ENCODE data around the gene DXO. TPM values are rescaled to one million over a fixed set of nuclear protein-coding genes. Genes with fewer than 3 reads are reported as not detected.

The DXO gene
- total RNA-seq, 1 experiment from 2014 or later: 33.3 TPM

DNA sequence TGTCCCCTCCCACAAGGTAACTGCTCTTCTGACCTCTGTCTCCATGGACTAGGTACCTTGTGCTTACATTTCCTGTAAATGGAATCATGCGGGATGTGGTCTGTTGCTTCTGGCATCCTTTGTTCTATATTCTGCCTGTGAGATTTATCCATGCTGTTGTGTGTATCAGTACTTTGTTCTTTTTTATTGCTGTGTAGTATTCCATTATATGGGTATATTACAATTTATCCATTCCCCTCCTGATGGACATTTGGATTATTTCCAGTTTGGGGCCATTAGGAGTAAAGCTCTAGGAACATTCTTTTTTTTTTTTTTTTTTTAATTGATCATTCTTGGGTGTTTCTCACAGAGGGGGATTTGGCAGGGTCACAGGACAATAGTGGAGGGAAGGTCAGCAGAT is 41.0 kb downstream of the DXO start:
- DNase-seq (ENCODE audit: low read depth): no peak

DNA sequence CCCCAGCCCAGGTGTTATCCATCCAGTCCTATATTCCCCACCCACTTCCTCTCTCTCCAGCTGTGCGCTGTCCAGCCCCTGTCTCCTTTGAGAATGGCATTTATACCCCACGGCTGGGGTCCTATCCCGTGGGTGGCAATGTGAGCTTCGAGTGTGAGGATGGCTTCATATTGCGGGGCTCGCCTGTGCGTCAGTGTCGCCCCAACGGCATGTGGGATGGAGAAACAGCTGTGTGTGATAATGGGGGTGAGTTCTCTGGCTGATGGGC is 43.3 kb downstream of the DXO start:
- DNase-seq (ENCODE audit: low read depth): no peak

DNA sequence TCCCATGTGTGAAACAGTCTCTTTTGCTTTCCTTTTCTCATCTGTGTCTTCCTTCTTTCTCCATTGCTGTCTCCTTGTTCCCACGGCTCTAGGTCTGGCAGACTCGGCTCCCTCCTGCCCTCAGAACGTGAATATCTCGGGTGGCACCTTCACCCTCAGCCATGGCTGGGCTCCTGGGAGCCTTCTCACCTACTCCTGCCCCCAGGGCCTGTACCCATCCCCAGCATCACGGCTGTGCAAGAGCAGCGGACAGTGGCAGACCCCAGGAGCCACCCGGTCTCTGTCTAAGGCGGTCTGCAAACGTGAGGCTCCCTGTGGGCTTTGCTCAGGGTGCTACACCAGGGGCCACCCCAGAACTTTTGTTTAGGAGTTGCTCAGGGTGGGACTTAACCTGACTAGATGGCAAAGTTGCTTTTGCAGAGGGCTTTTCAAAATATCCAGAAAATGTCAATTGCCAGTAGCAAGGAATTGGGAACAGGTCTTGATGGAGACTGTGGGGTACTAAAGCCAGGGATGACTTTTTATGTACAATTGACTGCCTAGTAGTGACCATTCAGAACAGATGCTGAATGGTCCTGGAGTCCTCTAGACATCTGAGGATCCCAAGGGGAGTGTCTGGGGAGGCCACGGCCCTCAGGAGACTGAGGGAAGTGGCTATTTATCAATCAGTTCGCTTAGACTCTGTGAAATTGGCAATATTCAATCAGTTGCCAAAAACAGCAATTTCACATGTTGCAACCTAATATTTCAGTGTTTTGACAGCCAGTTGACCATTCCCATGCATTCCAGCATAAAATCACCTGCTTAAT is 43.9 kb downstream of the DXO start:
- no peak for DNase-seq (ENCODE audit: low read depth)

DNA sequence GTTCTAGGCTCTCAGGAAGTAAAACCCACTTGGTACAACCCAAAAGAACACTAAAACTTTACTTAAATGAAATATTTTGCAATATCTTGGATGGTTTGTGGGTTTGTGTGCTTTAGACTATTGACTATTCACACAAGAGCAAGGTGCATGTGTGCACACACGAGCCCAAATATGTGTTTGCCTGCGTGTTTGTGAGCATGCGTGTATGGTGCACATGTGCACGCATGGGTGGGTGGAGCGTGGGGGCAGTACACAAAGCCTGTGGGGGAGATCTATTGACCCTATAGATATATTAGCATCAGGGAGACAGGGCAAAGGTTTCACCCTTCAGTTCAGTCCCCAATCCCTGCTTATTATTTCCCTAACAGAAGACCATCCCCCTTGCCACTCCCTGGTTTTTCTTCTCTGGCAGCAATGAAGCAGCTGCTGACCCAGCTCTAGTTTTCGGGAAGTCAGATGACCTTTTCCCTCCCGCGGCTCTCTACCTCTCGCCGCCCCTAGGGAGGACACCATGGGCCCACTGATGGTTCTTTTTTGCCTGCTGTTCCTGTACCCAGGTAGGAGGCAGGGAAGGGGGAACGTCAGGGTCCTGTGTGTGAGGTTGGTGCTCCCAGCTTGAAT is 44.6 kb downstream of the DXO start, which contains the start of gene C2:
C2 (plus strand) TSS at position 476 of the 621 bp plus-strand sequence; CDS start at position 512, 36 bp downstream.
- no peak for DNase-seq (ENCODE audit: low read depth)

DNA sequence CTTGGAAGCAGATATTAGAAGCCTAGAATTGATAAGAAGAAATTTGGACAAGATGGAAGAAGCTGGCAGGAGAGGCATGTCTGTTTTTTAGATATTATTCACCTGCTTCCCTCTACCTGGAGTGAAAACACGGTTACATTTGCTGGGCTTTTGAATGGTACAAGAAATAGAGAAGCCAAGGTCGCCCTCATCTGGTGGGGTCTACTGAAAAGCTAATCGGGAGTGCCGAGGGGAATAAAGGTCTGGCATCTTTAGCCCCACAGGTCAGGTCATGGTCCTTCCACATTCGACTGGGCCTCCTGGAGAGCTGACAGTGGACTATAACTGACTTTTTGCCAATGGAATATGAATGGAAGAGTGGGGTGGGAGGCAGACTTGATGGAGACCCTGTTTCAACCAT is 49.0 kb downstream of the DXO start:
- peak; percentile 30 for DNase-seq (ENCODE audit: low read depth)

DNA sequence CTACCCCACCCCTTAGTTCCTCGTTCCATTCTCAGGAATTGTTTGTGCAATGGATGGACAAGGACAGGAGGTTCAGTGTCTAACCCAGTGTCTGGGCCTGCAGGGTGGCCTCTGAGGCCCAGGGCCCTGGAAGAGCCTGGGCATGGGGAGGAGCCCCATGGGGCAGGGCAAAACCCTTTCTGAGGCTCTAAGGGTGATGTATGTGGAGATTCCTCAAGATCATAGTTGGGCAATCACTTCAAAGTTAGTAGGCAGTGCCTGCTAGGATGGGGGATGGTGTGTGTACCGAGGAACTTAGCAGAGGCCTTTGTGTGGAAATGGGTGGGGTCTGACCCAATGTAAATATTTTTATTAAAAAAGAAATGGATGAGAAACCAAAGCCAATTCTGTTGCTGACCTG is 51.1 kb downstream of the DXO start:
- DNase-seq (ENCODE audit: low read depth): no peak

Other genes starting within 250 kb of the DXO start
- gene MPIG6B, start 248.8 kb downstream of the DXO start, total RNA-seq (2014; rRNA removed; shearing (Covaris generic)): not detected in 2 replicates
- gene DDAH2, start 242.8 kb downstream of the DXO start, total RNA-seq (2014; rRNA removed; shearing (Covaris generic)): 75.1 and 90.7 TPM in 2 replicates
- 1,686 and 1,715 TPM in 2 replicates for gene CLIC1, start 235.6 kb downstream of the DXO start, total RNA-seq (2014; rRNA removed; shearing (Covaris generic))
- gene MSH5, start 232.1 kb downstream of the DXO start, total RNA-seq (2014; rRNA removed; shearing (Covaris generic)): 12.8 and 19.4 TPM in 2 replicates
- gene SAPCD1, start 209.5 kb downstream of the DXO start, total RNA-seq (2014; rRNA removed; shearing (Covaris generic)): 1.7 TPM in 1 of 2 replicates, not detected in the other
- gene VWA7, start 194.8 kb downstream of the DXO start, total RNA-seq (2014; rRNA removed; shearing (Covaris generic)): 0.94 and 1.8 TPM in 2 replicates
- 33.1 and 51.2 TPM in 2 replicates for gene VARS1, start 176.4 kb downstream of the DXO start, total RNA-seq (2014; rRNA removed; shearing (Covaris generic))
- 162 and 306 TPM in 2 replicates for gene LSM2, start 165.2 kb downstream of the DXO start, total RNA-seq (2014; rRNA removed; shearing (Covaris generic))
- 0.30 and 2.5 TPM in 2 replicates for gene HSPA1L, start 156.9 kb downstream of the DXO start, total RNA-seq (2014; rRNA removed; shearing (Covaris generic))
- gene HSPA1A, start 156.6 kb downstream of the DXO start, total RNA-seq (2014; rRNA removed; shearing (Covaris generic)): 163 and 238 TPM in 2 replicates
- gene HSPA1B, start 144.4 kb downstream of the DXO start, total RNA-seq (2014; rRNA removed; shearing (Covaris generic)): 185 and 359 TPM in 2 replicates
- gene NEU1, start 109.3 kb downstream of the DXO start, total RNA-seq (2014; rRNA removed; shearing (Covaris generic)): 210 and 218 TPM in 2 replicates
- 0.20 TPM in 1 of 2 replicates, not detected in the other for gene SLC44A4, start 93.1 kb downstream of the DXO start, total RNA-seq (2014; rRNA removed; shearing (Covaris generic))
- 51.0 and 73.4 TPM in 2 replicates for gene EHMT2, start 74.4 kb downstream of the DXO start, total RNA-seq (2014; rRNA removed; shearing (Covaris generic))
- gene ZBTB12, start 70.1 kb downstream of the DXO start, total RNA-seq (2014; rRNA removed; shearing (Covaris generic)): 0.76 and 2.3 TPM in 2 replicates
- 2.9 and 3.3 TPM in 2 replicates for gene C2, start 44.4 kb downstream of the DXO start, total RNA-seq (2014; rRNA removed; shearing (Covaris generic))
- 7.8 and 8.4 TPM in 2 replicates for gene CFB, start 26.0 kb downstream of the DXO start, total RNA-seq (2014; rRNA removed; shearing (Covaris generic))
- 201 and 228 TPM in 2 replicates for gene NELFE, start 13.2 kb downstream of the DXO start, total RNA-seq (2014; rRNA removed; shearing (Covaris generic))
- gene SKIC2, start 13.0 kb downstream of the DXO start, total RNA-seq (2014; rRNA removed; shearing (Covaris generic)): 60.4 and 72.3 TPM in 2 replicates
- 4.1 and 5.6 TPM in 2 replicates for gene C4A, start 9.9 kb upstream of the DXO start, total RNA-seq (2014; rRNA removed; shearing (Covaris generic))
- 3.0 and 3.1 TPM in 2 replicates for gene C4B, start 42.7 kb upstream of the DXO start, total RNA-seq (2014; rRNA removed; shearing (Covaris generic))
- gene CYP21A2, start 66.3 kb upstream of the DXO start, total RNA-seq (2014; rRNA removed; shearing (Covaris generic)): not detected in 2 replicates
- gene TNXB, start 137.2 kb upstream of the DXO start, total RNA-seq (2014; rRNA removed; shearing (Covaris generic)): 0.10 TPM in 1 of 2 replicates, not detected in the other
- 25.3 and 30.3 TPM in 2 replicates for gene ATF6B, start 156.1 kb upstream of the DXO start, total RNA-seq (2014; rRNA removed; shearing (Covaris generic))
- 10.2 and 14.5 TPM in 2 replicates for gene FKBPL, start 158.2 kb upstream of the DXO start, total RNA-seq (2014; rRNA removed; shearing (Covaris generic))
- 0.12 TPM in 1 of 2 replicates, not detected in the other for gene PRRT1, start 179.8 kb upstream of the DXO start, total RNA-seq (2014; rRNA removed; shearing (Covaris generic))
- 11.3 and 12.3 TPM in 2 replicates for gene PPT2, start 182.0 kb upstream of the DXO start, total RNA-seq (2014; rRNA removed; shearing (Covaris generic))
- 0.89 and 1.6 TPM in 2 replicates for gene EGFL8, start 192.5 kb upstream of the DXO start, total RNA-seq (2014; rRNA removed; shearing (Covaris generic))
- gene AGPAT1, start 203.9 kb upstream of the DXO start, total RNA-seq (2014; rRNA removed; shearing (Covaris generic)): 101 and 120 TPM in 2 replicates
- gene RNF5, start 206.3 kb upstream of the DXO start, total RNA-seq (2014; rRNA removed; shearing (Covaris generic)): 158 and 159 TPM in 2 replicates
- 0.07 and 0.15 TPM in 2 replicates for gene AGER, start 212.1 kb upstream of the DXO start, total RNA-seq (2014; rRNA removed; shearing (Covaris generic))
- 20.3 and 29.8 TPM in 2 replicates for gene PBX2, start 218.1 kb upstream of the DXO start, total RNA-seq (2014; rRNA removed; shearing (Covaris generic))
- gene GPSM3, start 220.5 kb upstream of the DXO start, total RNA-seq (2014; rRNA removed; shearing (Covaris generic)): 12.9 and 13.9 TPM in 2 replicates

Data from M059J (cell line).